T-helper 17 cell (primary cell): ENCODE data around the gene MLYCD. TPM values are rescaled to one million over a fixed set of nuclear protein-coding genes. Genes with fewer than 3 reads are reported as not detected.

Source experiments
- ATAC-seq: fragments of 150-1000 bp; cut with Tn5 transposase; 2 replicates; pipeline ENCODE4 v1.10.0; 2021; ENCODE audit warnings: mild to moderate bottlenecking, moderate library complexity
- DNase-seq, 3 donors: peaks; one replicate each; pipeline versions ENCODE4 v3.0.0 to v3.0.0-alpha.2; 2020 to 2021
- H3K9me3 ChIP-seq: one replicate; pipeline ENCODE4 v1.7.0; 2013; ENCODE audit warnings: low read length, mild to moderate bottlenecking; ENCODE audit not compliant: control insufficient read depth, poor library complexity, severe bottlenecking
- H3K27ac Mint-ChIP-seq: one replicate; pipeline ENCODE4 v1.8.0; 2022; ENCODE audit warnings: mild to moderate bottlenecking, moderate library complexity, mixed read lengths
- H3K27me3 Mint-ChIP-seq: one replicate; pipeline ENCODE4 v1.8.0; 2022; ENCODE audit warnings: mixed read lengths
- H3K36me3 Mint-ChIP-seq: one replicate; pipeline ENCODE4 v1.8.0; 2022; ENCODE audit warnings: low read depth, mixed read lengths
- H3K4me1 Mint-ChIP-seq: one replicate; pipeline ENCODE4 v1.8.0; 2022; ENCODE audit warnings: mild to moderate bottlenecking, mixed read lengths
- H3K4me3 Mint-ChIP-seq: one replicate; pipeline ENCODE4 v1.8.0; 2022; ENCODE audit warnings: mild to moderate bottlenecking, moderate library complexity, mixed read lengths
- total RNA-seq, 4 donors: library from RNA in 2 of 4; stranded (reverse) in 2 of 4; gene quantifications; one replicate each; pipeline ENCODE4 v1.2.3 and lab custom pipeline; 2022 to 2026

MLYCD gene
- total RNA-seq, 2 donors from 2014 or later, result 4.7 to 6.2 TPM

DNA sequence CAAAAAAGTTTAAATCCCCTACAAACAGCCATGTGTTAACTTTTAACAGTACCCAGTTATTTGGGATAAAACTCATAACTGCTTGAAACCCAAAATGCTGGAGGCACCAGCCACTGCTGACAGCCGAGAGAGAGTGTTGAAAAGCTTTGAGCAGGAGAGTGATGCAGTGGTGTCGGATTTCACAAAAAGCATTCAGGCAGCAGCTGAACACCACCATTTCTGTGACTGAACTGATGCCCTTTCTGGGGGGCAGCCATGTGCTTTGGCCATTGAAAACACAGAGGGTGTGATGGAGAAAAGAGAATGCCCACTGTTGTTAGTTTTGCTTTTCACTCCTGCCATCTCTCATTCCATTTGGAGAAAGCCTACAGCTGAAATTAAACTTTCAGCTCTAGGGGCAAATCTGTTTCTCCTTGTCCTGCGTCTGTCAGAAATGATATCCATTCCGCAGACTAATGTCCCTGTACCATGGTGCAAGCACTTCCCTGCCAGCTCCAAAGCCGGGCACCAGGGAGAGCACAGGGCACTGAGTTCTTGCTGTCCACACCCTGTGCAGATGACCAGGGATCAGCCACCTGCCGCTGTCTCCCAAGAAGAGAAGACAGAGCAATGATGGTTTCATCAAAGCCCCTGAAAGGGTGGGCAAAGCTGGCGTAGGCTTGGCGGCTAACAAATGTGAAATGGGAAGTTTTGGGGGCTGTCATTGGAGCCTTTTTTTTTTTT is 16.6 kb upstream of the MLYCD start:
- no peak for ATAC-seq
- Mint-ChIP-seq H3K4me3 (no peak overlapping the region), H3K27me3 (peaks cover 24% of the 10 kb centered on the region), H3K4me1 (peaks cover 4% of the 10 kb centered on the region), H3K36me3 (no peaks in the 10 kb centered on the region), H3K27ac (no peak overlapping the region)
- DNase-seq, result no peak
- H3K9me3 ChIP-seq, result no peaks in the 10 kb centered on the region

DNA sequence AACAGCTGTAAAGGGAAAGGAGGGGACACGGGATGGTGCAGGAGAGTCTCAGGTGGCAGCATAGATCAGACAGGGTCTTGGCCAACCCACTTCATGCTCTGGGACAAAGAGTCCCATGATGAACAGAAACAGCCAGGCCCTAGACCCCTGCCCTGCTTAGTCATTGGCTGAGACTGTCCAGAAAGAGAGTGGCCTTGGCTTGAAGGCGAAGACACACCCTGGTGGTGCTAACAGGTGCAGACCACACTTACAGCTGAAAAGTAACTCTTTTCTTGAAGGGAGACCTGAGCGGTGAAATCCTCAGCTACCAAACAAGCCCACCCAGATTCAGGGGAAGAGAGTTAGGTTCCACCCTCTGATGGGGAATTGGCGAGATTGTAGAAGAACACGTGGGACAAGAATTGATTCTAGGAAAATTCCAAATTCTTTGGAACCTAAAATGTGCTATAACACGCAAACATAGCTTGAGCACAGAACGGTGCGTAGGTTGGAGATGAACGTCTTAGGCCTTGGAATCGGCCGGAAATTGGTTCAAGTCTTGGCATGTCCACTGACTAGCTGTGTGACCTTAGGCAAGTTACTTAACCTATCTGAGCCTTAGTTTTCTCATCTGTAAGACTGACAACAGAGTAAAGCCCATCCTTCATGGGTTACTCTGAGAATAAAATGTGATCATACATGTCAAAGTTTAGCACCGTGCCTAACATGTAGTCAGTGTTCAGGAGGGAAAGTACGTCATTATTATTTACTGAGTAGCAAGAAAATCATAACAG is 12.5 kb upstream of the MLYCD start:
- H3K27ac Mint-ChIP-seq, result no peak overlapping the region

DNA sequence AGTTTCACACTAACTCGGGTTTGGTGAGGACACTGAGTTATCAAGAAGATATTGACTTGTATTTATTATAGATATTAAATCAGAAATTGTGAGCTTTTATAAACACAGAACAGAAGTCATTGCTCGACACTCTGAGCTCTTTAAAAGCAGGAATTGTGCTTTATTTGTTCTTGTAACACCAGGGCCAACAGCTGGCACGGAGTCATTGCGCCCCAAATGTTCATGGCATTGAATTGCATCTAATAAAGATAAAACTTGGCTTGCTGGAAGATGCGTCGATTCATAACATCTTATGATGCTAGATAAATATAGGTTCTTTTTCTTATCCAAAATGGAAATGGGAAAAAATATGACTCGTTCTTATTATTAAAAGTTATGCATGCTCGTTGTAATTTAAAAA is 11.8 kb upstream of the MLYCD start:
- H3K4me3 Mint-ChIP-seq, result no peak overlapping the region
- no peak for DNase-seq
- no peak overlapping the region for H3K27ac Mint-ChIP-seq
- no peak for ATAC-seq
- H3K36me3 Mint-ChIP-seq, result peaks cover 2% of the 10 kb centered on the region
- peaks cover 7% of the 10 kb centered on the region for H3K27me3 Mint-ChIP-seq
- H3K4me1 Mint-ChIP-seq, result peaks cover 2% of the 10 kb centered on the region
- H3K9me3 ChIP-seq, result peaks cover 4% of the 10 kb centered on the region

More for the DNA sequence above, 12.5 kb upstream of the MLYCD start:
- Mint-ChIP-seq H3K36me3 (peaks cover 2% of the 10 kb centered on the region), H3K4me3 (no peak overlapping the region), H3K4me1 (peaks cover 2% of the 10 kb centered on the region), H3K27me3 (peaks cover 7% of the 10 kb centered on the region)
- H3K9me3 ChIP-seq, result no peaks in the 10 kb centered on the region
- ATAC-seq, result no peak
- DNase-seq, result no peak

DNA sequence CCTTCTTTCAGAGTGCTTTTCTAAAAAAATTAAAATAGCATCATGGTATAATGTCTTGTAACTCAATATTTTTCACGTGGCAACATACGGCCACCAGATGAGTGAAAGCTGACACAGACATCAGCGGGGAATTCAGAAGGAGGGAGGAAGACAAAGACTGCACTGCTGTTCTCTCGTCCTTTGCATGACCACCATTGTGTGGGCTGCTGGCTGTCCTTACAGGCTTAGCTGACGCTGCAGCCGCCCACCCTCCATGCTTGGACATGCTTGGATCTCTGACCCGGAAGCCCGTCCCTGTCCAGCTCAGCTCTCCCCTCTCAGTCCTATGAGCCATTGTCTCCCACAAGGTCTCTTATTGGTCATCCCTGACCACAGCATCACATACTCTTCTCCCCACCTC is 11.4 kb upstream of the MLYCD start:
- no peak for DNase-seq
- Mint-ChIP-seq H3K4me3 (no peak overlapping the region), H3K36me3 (peaks cover 2% of the 10 kb centered on the region), H3K27me3 (peaks cover 7% of the 10 kb centered on the region), H3K27ac (no peak overlapping the region), H3K4me1 (peaks cover 2% of the 10 kb centered on the region)
- ATAC-seq, result no peak
- peaks cover 4% of the 10 kb centered on the region for H3K9me3 ChIP-seq

DNA sequence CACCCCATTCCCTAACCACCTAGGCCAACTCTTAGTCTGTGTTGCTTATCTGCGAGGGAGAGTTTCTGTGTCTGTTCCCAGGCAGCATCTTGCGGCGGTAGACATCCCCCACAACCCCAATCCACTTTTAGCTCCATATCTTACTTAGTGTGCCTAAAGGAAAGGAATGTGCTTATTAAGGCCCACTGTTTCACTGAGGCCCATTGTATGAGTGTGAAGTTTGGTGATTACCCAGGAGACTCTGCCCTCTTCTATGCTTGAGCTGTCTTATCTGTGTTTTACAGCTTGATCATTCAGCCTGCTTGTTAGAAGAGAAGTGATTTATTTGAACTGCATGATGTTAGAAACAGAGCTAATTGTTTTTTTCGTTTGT is 10.3 kb upstream of the MLYCD start:
- Mint-ChIP-seq H3K4me3 (no peak overlapping the region), H3K27me3 (peaks cover 7% of the 10 kb centered on the region), H3K36me3 (peaks cover 2% of the 10 kb centered on the region), H3K27ac (no peak overlapping the region), H3K4me1 (no peaks in the 10 kb centered on the region)
- DNase-seq (no peak), ATAC-seq (no peak)
- H3K9me3 ChIP-seq, result peaks cover 4% of the 10 kb centered on the region

DNA sequence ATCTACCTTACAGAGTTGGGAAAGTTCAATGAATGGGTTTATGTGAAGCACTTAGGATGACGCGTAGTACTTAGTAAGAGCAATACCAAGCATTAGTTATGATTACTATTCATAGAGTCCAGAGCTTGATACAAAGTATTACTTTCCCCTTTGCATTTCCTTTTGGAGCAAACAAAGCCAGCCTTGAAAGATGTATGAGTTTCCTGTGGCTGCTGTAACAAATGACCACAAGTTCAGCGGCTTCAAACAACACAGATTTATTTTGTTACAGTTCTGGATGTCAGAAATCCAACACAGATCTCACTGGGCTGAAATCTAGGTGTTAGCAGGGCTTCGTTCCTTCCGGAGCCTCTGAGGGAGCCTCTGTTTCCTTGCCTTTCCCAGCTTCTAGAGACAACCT is 8.6 kb upstream of the MLYCD start:
- Mint-ChIP-seq H3K27me3 (peaks cover 13% of the 10 kb centered on the region), H3K4me1 (no peaks in the 10 kb centered on the region), H3K4me3 (no peak overlapping the region), H3K36me3 (peaks cover 2% of the 10 kb centered on the region), H3K27ac (no peak overlapping the region)
- ATAC-seq, result no peak
- no peak for DNase-seq
- peaks cover 4% of the 10 kb centered on the region for H3K9me3 ChIP-seq

DNA sequence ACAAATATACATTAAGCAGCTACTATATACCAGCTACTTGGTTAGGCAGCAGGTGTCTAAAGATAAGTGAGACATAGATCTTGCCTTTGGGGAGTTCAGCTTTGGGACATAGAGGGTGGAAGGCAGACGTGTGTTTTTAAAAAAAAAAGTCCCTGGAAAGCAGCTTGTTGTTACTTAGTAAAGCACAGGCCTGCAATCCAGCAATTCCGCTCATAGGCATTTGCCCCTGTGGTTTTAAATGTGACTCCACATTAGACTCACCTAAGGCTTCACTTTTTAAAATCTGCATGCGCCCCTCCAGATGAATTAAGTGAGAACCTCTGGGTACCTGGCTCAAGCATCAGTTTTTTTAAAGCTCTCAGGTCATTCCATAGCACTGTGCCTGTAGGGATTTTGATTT is 7.2 kb upstream of the MLYCD start:
- ATAC-seq (no peak), DNase-seq (no peak)
- no peaks in the 10 kb centered on the region for H3K4me1 Mint-ChIP-seq
- H3K27ac Mint-ChIP-seq, result no peak overlapping the region
- peaks cover 2% of the 10 kb centered on the region for H3K36me3 Mint-ChIP-seq
- no peak overlapping the region for H3K4me3 Mint-ChIP-seq
- peaks cover 4% of the 10 kb centered on the region for H3K9me3 ChIP-seq
- H3K27me3 Mint-ChIP-seq, result peaks cover 14% of the 10 kb centered on the region

DNA sequence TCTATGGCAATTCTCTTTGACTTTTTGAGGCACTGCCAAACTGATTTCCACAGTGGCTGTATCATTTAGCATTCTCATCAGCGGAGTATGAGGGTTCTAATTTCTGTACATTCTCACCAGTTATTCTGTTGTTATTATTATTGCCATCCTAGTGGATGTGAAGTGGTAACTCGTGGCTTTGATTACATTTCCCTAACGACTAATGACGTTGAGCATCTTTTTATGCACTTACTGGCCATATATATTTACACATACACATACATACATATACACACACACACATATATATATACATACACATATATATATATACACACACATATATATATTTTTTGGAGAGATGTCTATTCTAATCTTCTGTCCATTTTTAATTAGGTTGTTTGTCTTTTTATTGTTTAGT is 3.7 kb upstream of the MLYCD start:
- Mint-ChIP-seq H3K4me1 (peaks cover 9% of the 10 kb centered on the region), H3K27ac (no peak overlapping the region), H3K27me3 (peaks cover 19% of the 10 kb centered on the region), H3K4me3 (no peak overlapping the region), H3K36me3 (peaks cover 3% of the 10 kb centered on the region)
- peaks cover 4% of the 10 kb centered on the region for H3K9me3 ChIP-seq
- DNase-seq, result no peak
- ATAC-seq, result no peak

DNA sequence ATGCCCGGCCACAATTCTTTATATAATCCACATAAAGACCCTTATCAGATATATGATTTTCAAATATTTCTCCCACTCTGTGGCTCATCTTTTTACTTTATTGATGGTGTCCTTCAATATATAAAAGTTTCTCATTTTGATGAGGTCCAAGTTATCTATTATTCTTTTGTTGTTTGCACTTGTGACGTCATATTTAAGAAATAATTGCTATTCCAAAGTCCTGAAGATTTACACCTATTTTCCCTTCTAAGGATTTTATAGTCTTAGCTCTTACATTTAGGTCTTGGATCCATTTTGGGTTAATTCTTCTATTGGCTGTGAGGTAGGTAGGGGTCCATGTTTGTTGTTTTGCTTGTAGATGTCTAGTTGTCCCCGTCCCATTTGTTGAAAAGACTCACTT is 3.0 kb upstream of the MLYCD start:
- peaks cover 19% of the 10 kb centered on the region for H3K27me3 Mint-ChIP-seq
- peaks cover 3% of the 10 kb centered on the region for H3K36me3 Mint-ChIP-seq
- H3K27ac Mint-ChIP-seq, result no peak overlapping the region
- no peak overlapping the region for H3K4me3 Mint-ChIP-seq
- H3K9me3 ChIP-seq, result peaks cover 4% of the 10 kb centered on the region
- no peak for DNase-seq
- peaks cover 13% of the 10 kb centered on the region for H3K4me1 Mint-ChIP-seq
- no peak for ATAC-seq

DNA sequence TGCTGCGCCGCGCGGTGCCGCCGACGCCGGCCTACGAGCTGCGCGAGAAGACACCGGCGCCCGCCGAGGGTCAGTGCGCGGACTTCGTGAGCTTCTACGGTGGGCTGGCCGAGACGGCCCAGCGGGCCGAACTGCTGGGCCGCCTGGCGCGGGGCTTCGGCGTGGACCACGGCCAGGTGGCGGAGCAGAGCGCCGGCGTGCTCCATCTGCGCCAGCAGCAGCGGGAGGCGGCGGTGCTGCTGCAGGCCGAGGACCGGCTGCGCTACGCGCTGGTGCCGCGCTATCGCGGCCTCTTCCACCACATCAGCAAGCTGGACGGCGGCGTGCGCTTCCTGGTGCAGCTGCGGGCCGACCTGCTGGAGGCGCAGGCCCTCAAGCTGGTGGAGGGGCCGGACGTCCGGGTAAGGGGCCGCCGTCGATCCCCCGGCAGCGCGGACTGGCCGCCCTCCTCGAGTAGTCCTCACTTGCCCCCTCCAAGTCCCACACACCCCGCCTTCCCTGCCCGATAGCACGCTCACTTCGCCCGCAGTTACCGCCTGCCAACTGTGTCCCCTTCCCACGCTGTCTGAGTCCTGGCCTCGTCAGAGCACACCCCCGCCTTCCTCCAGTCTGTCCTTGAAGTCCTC is 470 bp downstream of the MLYCD start:
- Mint-ChIP-seq H3K27ac (peak overlapping the region; percentile 77), H3K4me1 (peaks cover 29% of the 10 kb centered on the region), H3K36me3 (peaks cover 3% of the 10 kb centered on the region), H3K27me3 (peaks cover 13% of the 10 kb centered on the region), H3K4me3 (peak overlapping the region; percentile 99)
- peak; percentile 8 to 26 (median 24) for DNase-seq
- no peaks in the 10 kb centered on the region for H3K9me3 ChIP-seq
- peak; percentile 65 for ATAC-seq

DNA sequence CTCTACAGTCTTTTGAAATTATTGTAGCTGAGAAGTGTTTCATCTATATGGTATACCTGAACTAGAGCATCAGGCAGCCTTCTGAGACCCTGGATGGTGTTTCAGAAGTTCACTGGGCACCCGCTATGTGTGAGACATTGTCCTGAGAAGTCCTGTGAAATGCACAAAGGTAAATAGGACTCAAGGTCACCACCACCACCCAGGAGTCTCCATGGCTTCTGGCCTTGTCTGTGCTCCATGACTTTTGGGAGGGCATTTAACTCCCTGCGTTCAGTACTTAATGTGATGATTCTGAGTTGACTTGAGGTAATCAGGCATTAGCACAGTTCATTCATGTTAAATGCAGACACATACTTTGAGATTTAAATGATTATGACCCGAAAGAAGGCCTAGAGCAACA is 1.1 kb downstream of the MLYCD start:
- H3K36me3 Mint-ChIP-seq, result peaks cover 3% of the 10 kb centered on the region
- no peak for ATAC-seq
- H3K27ac Mint-ChIP-seq, result peak overlapping the region; percentile 77
- DNase-seq, result no peak
- H3K4me1 Mint-ChIP-seq, result peaks cover 32% of the 10 kb centered on the region
- peaks cover 13% of the 10 kb centered on the region for H3K27me3 Mint-ChIP-seq
- H3K9me3 ChIP-seq, result no peaks in the 10 kb centered on the region
- H3K4me3 Mint-ChIP-seq, result peak overlapping the region; percentile 99

DNA sequence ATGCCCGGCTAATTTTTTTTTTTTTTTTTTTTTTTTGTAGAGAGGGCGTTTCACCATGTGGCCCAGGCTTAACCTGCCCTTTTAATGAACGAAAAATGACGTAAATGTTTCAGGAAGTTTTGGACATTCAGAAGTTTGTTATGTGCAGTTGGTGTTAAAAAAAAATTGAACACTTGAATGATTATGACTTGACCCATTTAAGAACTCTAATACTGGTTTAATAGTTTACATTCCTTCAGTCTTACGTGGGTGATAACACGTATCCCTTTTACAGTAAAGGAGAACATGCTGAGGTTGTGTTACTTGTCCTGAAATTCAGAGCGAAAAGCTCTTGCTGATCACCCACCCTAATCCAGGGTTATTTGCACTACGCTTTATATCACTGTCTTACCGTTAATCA is 1.7 kb downstream of the MLYCD start:
- DNase-seq (no peak), ATAC-seq (no peak)
- no peak overlapping the region for H3K27ac Mint-ChIP-seq
- peaks cover 33% of the 10 kb centered on the region for H3K4me1 Mint-ChIP-seq
- H3K36me3 Mint-ChIP-seq, result peaks cover 3% of the 10 kb centered on the region
- no peaks in the 10 kb centered on the region for H3K9me3 ChIP-seq
- H3K4me3 Mint-ChIP-seq, result peak overlapping the region; percentile 99
- H3K27me3 Mint-ChIP-seq, result peaks cover 13% of the 10 kb centered on the region

DNA sequence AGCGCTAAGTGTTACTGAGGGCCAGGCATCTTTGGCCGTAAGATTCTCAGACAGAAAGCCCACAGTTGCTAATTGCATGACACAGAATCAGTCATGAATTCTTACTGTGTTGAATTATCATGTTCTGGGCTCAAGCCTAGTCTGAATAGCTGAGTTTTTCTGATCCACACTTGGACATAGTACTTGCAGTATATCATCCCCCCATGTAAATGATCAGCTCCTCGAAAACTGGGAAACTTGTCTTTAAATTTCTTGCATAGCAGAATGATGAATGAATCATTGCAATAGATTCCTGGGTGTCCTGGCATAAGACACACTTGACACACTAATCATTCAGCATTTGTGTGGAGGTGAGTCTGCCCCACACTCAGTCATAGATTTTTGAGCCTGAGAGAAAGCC is 2.2 kb downstream of the MLYCD start:
- Mint-ChIP-seq H3K27me3 (peaks cover 8% of the 10 kb centered on the region), H3K36me3 (peaks cover 3% of the 10 kb centered on the region), H3K27ac (no peak overlapping the region), H3K4me3 (peak overlapping the region; percentile 21), H3K4me1 (peaks cover 35% of the 10 kb centered on the region)
- ATAC-seq (no peak), DNase-seq (no peak)
- H3K9me3 ChIP-seq, result no peaks in the 10 kb centered on the region
